ENCODE measurements around the gene RARG.

The RARG gene

DNA sequence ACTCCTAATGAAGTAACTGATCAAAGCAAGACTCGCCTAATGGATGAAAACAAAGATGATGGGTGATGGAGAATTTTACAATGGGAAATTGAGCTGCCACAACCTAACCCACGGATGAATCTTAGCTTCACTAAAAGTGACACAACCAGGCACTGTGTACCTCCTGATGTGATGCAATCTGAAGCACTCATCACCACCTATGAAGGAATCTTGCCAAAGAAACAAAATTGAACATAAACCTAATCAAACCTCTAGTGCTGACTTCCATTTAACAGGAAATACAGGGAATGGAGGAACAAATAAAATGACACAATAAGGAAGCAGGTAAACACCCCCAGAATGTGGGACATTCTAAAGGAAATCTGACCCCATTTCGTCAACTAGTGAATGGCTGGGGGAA, 13.3 kb upstream of the RARG start:
- DNase-seq = no peak

DNA sequence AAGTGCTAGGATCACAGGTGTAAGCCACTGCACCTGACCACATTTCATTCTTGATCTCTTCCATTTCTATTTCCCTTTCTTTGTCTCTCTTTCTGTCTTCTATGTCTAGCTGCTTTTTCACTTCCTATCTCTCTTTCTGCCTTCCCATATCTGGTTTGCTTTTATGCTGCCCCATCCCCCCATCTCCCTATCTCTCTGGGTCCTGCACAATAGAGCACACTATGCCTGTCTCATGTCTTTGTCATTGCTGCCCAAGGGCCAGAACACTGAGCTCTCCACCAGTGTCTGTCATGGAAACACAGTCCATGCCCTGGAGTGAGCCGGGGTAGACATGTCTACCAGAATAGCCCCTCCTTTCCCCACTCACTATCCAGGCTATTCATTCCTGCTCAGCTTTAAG, 12.3 kb upstream of the RARG start:
- no peak for DNase-seq

DNA sequence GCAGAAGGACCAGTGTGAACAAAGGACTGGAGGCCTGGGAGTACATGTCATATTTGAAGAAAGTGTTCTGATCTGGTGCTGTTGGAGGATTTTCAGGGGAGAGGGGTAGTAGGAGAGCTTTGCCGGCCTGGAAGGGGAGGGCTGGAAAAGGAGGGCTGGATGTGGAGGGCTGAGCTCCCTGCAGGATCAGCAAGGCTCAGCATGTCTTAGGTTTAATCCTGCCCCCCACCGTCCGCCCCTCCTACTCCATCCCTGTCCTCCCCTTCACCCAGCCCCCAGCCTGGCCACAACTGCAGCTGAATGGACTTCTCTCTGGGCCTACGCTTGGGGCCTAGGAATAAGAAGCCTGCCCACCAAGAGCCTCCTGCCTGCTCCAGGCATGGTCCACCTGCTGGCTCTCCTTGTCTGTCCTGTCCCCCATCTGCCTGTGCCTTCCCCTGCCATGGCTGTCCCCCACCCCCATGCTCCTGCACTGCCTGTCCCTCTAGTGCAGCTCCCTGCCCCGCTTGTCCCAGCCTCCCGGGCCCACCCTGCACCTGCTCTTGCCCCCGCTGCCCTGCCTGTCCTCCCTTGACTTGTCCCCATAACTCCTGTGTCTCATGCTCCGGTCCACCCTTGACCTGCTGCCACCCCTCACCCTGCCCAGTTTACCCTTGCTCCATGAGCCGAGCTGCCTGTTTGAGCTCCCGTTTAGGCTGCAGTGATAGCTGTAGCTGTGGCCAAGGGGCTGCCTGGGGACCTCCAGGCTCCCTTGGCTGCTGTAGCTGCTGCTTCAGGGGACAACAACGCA, 9.8 kb upstream of the RARG start:
- DNase-seq = no peak

DNA sequence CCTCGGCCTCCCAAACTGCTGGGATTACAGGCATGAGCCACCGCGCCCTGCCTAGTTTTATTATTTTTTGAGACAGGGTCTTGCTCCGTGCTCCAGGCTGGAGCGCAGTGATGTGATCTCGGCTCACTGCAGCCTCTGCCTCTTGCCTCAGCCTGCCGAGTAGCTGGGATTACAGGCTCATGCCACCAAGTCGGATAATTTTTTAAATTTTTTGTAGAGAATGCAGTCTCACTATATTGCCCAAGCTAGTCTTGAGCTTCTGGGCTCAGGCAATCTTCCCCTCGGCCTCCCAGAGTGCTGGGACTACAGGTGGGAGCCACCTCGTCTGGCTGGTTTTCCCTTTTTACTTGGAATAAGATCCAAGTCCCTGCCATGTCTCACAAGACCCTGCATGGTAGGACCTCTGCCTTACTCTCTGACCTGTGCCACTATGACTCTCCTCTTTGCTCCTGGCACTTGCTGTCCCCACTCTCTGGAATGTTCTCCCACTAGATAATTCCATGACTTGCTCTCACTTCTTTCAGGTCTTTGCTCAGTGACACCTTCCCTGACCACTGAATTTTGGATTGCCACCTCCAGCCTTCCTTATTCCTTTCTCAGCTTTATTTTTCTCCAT, 7.7 kb upstream of the RARG start:
- DNase-seq = no peak

DNA sequence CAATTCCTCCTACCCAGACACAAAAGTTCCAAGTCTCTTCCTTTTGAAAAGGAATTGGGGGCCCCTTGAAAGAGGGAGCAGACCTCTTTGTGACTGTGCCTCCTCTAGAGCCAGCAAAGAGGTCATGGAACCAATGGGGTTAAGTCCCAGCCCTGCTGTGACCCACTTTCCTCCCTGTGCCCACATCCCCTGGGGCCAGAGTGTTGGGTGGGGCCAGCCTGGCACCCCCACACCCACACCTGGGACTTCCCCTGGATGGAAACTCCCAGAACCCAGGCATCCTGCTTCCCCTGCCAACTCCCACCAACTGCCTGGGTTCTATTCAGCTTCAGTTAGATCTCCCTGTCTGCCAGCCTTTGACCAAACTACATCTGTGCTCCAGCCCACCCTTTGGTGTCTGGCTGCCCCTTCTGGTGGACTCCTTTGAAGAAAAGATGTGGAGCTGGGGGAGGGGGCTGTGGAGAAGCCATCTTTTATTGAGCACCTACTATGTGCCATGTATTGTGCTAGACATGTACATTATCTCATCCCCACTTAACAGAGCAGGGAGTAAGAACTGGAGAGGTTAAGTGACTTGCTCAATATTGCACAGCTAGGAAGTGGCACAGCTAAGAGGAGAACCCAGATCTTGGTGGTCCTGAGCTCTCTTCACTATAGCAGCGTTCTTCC, 4.6 kb upstream of the RARG start:
- no peak for DNase-seq

DNA sequence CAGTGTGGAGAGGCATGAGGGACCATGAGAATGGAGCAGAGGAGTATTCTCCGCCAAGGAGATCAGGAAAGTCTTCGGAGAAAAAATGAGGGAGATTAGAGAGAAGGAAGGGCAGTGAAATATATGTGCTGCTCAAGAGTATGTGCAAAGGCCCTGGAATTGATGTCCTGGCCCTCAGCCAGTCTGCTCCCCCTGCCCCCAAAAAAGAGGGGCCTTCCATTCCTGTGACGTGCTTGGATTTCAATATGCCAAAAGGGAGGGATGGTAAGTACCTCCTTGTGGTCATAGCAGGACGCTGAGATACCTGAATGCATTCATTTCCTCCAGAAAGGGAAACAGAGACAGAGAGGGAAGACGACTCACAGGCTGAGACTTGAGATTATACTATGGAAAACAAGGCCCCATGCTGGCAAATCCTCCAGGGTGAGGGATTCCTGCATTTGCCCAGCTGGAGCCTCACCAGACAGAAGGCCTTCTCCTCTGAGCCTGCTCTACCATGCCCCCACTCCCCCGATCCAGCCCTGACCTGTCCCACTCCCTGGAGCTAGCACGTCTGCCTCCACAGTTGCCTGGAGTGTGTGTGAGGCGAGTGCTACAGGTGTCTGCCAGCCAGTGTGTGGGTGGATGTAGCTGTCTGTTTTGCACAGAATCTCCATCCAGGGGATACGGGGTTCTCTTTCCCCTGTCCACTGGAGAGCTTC, 3.9 kb upstream of the RARG start:
- peak in 3 of 58 donors; percentile 12 to 36 (median 29) for DNase-seq

DNA sequence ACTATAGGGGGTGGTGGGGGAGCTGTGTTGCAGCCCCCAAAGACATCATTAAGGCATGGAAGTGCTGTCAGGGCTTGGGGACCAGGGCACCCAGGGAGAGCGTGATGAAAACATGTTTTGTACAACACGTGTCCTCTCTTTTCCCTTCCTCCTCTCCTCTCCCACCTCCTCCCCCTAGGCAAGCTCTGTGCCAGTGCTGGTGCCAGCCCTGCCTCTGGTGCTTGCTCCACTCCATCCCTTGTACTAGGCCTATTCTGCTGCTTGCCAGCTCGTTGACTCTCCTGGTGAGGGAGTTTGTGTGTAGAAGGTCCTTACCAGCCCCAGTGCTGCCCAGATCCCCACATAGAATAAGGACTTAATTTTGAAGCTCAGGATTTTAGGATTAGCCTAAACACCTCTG, 3.2 kb upstream of the RARG start:
- DNase-seq = peak in 3 of 58 donors; percentile 8 to 18 (median 16)

DNA sequence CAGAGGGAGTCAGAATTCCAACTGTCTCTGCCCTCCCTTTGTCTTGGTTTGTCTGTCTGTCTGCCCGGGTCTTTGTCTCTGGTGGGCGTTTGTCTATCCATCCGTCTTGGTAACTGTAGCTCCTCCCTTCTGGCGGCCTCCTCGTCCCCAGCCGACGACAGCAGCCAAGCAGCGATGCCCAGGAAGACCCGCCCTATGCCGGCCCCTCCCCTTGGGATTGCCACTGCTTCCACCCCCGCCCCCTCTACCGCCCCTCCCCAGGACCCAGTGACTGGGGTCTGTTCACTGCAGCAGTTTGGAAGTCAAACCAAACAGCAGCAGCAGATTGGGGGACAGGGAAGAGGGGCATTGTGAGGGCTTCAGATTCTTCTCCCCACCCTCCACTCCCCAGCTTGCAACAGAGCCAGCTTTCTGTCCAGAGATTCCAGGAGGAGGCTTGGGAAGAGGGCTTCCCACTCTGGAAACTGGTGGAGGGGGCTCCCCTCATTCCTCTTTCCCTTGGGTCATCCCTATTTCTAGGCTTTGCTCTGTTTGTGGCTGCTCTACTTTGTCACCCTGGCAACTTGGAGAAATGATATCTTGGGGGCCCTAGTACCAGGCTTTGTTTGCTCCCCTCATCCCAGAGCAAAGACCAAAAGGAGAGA, 2.4 kb upstream of the RARG start:
- peak in 3 of 58 donors; percentile 15 to 19 (median 15) for DNase-seq

DNA sequence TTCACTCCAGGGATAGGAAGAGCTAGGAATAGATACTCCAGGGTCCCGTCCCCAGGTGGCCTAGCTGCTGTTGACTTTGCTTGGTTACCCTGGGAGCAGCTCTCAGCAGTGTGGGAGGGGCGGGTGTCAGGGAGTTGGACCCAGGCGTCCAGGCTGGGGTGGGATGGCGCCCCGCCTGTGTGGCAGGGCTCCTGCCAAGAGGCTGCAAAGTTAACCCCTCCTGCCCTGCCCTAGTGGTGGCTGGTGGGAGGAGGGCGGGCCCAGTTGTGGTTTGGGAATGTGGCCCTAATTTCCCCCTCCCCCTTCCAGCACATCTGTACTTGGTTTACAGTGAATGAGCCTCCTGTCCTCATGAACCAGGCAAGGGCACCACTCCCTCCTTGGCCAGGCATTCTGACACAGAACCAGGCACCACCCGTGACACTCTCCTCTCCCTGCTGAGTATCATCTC, 1.7 kb upstream of the RARG start:
- no peak for DNase-seq

DNA sequence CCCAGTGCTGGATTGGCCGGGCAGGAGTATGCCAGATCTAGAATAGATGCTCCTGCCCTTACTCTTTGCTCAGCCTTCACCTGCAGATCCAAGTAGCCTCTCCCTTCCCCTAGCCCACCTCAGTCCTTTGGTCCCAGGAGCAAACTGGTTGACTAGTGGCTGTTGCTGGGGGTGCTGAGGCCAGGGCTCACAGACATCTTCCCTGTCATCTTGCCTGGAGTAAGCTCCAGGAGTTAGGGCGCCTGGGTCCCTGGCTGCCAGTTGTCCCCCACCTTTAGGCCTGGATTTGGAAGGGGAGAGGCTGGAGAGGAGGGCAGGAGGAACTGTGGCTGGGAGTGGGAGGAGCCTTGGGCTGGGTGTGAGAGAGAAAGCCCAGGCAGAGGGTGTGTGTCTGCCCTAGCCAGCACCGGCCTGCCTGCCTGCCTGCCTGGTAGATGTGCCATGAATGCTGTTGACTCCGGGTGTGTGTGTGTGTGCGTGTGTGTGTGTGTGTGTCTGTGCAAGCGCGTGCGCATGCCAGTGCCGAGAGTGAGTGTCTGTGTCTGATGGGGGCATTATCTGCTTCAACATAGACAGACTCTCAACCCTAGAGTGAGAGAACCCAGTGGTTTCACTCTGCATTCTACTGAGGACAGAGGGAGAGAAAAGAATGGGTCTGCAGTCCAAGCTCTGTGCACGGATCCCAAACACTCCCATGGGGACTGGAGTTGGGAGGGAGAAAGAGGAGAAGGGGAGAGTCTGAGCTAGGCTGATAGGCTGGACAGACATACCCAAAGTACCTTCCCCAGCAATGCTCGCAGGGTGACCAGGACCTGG, 845 bp upstream of the RARG start:
- peak in 15 of 58 donors; percentile 17 to 50 (median 39) for DNase-seq

DNA sequence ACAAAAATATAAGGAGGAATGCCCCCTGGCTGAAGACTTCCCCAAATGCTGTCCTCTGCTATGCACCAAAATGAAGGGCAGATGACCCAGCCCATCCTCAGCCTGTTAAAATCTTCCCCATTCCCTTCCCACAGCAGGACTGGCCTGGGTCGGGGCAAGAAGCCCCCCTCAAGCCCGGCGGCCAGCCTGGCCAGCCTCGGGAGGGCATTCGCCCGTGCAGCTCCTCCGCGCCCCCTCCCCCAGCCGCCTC, 413 bp downstream of the RARG start:
- no peak for DNase-seq

DNA sequence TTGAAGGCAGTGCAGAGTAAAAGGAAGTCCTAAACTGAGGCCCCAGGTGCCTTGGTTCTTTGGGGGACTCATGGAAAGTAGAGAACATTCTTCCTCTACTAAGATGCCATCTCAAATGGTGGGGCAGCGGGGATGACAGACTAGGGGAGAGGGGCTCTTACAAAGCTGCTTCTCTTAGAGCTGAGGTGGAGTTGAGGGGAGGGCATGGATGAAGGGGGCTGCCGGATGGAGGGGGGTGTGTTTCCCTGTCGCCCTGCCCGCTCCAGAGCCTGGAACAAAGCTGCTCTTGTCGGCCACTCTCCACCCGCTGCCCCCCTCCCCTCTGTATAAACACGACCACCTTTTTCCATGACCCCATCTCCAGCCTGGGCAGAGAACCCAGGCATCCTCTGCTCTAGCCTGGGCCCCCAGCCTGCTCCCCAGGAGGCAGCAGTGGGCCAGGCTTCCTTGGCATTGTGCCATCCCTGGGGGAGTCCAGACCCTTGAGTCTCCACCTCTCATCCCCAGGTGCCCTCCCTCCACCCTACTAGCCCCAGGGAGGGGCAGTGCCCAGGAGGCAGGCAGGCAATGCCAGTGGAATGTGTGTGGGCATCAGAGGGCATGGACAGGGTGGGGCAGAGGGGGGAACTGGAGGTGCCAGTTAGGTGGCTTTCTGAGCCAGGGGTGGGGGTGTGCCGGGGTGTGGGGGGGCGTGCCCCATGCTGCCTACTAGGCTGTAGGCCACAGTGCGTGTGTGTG, 1.7 kb downstream of the RARG start:
- DNase-seq = peak in 1 of 58 donors; percentile 28

DNA sequence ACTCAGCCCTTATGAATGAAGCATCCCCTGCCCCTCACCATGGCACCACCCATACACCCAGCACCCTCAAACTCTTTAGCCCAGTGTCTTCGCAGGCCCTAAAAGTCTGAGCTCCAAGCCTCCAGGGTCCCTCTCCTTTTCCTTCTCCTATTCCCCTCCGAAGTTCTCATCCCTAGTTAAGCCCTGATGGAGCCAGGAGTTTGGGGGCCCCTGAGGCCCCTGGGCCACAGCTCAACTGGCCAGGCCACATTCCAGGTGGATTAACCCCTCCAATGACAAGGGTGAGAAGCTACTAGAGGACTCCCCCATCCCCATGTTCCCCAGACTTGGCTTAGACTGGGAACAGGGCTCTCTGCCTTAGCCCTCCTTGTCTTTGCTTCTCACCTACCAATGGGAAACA, 2.6 kb downstream of the RARG start:
- DNase-seq = no peak

DNA sequence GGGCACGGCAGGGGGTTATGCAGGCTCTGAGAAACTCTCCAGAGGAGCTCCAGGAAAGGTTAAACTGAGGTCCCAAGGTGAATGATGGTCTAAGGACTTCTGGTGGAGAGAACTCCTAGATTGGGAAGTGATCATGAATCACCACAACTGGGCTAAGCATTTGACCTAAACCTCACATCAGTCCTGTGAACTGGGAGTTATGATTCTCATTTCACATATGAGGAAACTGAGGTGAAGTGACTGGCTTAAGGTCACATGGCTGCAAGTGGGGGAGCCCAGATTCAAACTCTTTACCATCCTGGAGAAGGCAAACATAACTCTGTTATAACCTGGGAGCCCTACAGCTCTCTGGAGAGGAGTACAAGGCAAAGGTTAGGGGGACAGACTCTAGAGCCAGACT, 4.2 kb downstream of the RARG start:
- DNase-seq = no peak

DNA sequence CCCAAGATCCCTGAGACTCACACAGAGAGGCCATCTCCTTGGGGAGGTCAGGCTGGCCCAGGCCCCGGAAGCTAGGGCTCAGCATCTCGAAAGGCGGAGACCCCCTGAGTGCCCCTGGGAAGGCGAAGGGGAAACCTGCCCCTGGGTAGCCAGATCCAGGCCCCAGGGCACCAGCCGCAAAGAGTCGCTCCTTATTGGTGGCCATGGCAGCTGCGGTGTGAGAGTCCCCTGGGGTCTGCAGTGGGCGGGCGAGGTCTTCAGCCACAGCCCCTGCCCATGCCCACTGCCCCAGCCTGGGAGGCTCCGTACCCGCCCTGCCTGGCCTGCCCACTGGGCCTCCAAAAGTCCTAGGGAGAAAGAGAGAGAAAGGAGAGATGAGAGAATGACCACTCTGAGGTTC, 4.7 kb downstream of the RARG start:
- DNase-seq = no peak

DNA sequence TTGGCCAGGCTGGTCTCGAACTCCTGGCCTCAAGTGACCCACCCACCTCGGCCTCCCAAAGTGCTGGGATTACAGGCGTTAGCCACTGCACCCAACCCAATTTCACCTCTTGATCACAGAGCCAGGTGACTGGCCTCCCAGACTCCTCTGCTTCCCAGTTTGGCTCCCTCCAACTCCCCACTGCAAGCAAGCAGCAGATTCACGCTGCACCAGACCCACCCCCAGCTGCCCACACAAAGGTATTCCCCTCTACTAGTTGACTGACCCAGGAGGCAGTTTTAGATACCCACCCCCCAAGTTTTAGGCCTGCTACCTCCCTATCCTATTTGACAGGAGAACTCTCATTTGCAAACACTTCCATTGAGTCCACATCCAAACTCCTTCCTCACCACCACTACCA, 5.2 kb downstream of the RARG start:
- no peak for DNase-seq

DNA sequence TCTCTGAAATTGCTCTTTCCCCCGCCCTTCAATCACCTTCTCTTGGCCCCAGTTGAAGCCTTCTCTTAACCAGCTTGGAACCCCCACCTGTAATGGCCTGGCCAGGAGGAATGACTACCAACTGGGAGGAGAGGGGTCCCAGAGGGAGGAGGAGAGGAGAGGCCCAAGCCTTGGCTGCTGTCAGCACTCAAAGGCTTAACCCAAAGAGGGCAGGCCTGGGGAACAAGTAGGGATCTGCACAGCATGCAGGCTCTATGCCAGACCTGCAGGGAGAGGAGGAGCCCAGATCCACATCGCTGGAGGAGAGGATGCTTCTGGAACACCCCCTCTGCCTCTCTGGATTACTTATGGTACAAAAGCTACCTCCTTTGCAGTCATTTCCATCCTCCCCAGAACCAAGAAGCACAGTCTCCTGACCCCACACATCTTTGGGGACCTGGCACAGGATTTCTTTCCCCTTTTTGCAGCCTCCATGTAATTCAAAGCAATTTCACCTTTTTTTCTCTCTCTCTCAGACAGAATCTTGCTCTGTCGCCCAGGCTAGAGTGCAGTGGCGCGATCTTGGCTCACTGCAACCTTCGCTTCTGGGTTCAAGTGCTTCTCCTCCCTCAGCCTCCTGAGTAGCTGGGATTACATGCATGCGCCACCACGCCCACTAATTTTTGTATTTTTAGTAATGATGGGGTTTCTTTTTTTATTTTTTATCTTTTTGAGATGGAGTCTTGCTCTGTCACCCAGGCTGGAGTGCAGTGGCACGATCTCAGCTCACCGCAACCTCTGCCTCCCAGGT, 6.2 kb downstream of the RARG start:
- DNase-seq = peak in 1 of 58 donors; percentile 28

DNA sequence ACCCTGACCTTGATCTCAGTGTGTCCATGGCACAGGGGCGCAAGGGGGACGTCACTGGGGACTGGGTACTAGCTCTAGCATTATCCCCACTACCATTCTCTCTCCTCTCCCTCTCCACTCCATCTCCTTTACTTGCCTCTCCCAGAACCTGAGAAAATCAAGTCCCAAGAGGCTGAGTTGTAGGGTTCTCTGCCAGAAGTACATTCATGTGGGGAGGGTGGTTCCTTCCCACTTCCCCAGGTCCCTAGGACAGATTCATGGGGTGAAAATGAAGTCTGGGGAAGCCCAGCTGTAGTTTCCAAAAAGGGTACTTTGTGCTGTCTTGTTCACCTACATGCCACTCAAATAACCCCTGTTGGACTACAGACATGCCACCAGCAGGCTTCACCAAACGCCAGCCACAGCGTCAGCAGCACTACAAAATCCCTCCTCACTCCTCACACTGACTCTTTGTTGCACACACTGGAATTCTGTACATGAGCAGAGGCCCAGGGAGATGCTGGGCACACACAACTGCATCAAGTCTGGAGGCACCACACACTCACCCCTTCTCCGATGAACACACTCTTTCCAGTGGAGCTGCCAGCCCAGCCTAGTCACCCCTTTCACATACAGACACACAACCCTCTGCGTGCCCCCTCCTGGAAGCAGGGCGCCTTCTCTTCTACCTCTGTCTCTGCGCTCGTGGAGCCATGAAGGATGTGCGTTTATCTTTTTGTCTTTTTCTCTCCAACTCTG, 6.9 kb downstream of the RARG start:
- peak in 3 of 58 donors; percentile 16 to 21 (median 20) for DNase-seq
